GM18909 (cell line): ENCODE data around the gene CC2D1B.
"Not testable (repeated sequence)": the region's sequence is repeated elsewhere in the genome, so short reads cannot be mapped to it uniquely, and the experiment has no call there.

Source experiments
- ATAC-seq: cut with Tn5 transposase; IDR thresholded peaks from one replicate; pipeline ENCODE4 v1.9.1; 2021; ENCODE audit warnings: mild to moderate bottlenecking; ENCODE audit not compliant: unreplicated experiment, poor library complexity

The CC2D1B gene

GRCh38 chr1:52365746-52366516, at the start of gene CC2D1B:
Gene CC2D1B (minus strand): TSS chr1:52366205. CDS start chr1:52364620, 1,585 bp downstream.
- ATAC-seq, result peak; percentile 89

GRCh38 chr1:52414942-52415341, 48.9 kb upstream of the CC2D1B start:
- no peak for ATAC-seq

GRCh38 chr1:52413410-52413989, 47.5 kb upstream of the CC2D1B start:
- no peak for ATAC-seq

GRCh38 chr1:52404975-52405338, 39.0 kb upstream of the CC2D1B start:
- no peak for ATAC-seq

GRCh38 chr1:52404116-52404974, 38.3 kb upstream of the CC2D1B start, which contains the start of the genes ORC1 and PRPF38A:
Gene ORC1 (minus strand): TSS chr1:52404423. CDS start chr1:52402223, 2,200 bp downstream.
Gene PRPF38A (plus strand): TSS chr1:52404602. CDS start chr1:52404750, 148 bp downstream.
- peak; percentile 92 for ATAC-seq

GRCh38 chr1:52403566-52404115, 37.6 kb upstream of the CC2D1B start:
- peak; percentile 36 for ATAC-seq

GRCh38 chr1:52402860-52403240, 36.8 kb upstream of the CC2D1B start:
- no peak for ATAC-seq

GRCh38 chr1:52400131-52400530, 34.1 kb upstream of the CC2D1B start:
- ATAC-seq, result no peak

- no peak for ATAC-seq
Observed at GRCh38 chr1:52399629-52400028, 33.6 kb upstream of the CC2D1B start.

GRCh38 chr1:52393174-52393573, 27.2 kb upstream of the CC2D1B start:
- no peak for ATAC-seq

- no peak for ATAC-seq
Observed at GRCh38 chr1:52386458-52386857, 20.5 kb upstream of the CC2D1B start.

GRCh38 chr1:52385376-52385775, 19.4 kb upstream of the CC2D1B start:
- no peak for ATAC-seq

- ATAC-seq, result not testable (repeated sequence)
Observed at GRCh38 chr1:52369851-52370250, 3.8 kb upstream of the CC2D1B start.

GRCh38 chr1:52368383-52369172, 2.6 kb upstream of the CC2D1B start:
- no peak for ATAC-seq

- no peak for ATAC-seq
Observed at GRCh38 chr1:52367272-52367671, 1.3 kb upstream of the CC2D1B start.

- no peak for ATAC-seq
Observed at GRCh38 chr1:52366517-52366827, 467 bp upstream of the CC2D1B start.

GRCh38 chr1:52365071-52365745, 797 bp downstream of the CC2D1B start:
- no peak for ATAC-seq

- ATAC-seq, result no peak
Observed at GRCh38 chr1:52364235-52364839, 1.7 kb downstream of the CC2D1B start.

- no peak for ATAC-seq
Observed at GRCh38 chr1:52360595-52360968, 5.4 kb downstream of the CC2D1B start.
